GM12878 (cell line): ENCODE measurements around the gene AKNA. TPM values are rescaled to one million over a fixed set of nuclear protein-coding genes. Genes with fewer than 3 reads are reported as not detected.

Experiments
- ATAC-seq: fragments of 200-7000 bp; cut with Tn5 transposase; 3 replicates; pipeline ENCODE4 v1.9.1; 2020; ENCODE audit warnings: mild to moderate bottlenecking, moderate library complexity
- BruUV-seq: library from RNA; stranded (reverse); fragments of 400-500 nt; replicated peaks from 2 replicates; lab custom pipeline; 2021; lab: Mats Ljungman, UMichigan
- CTCF ChIA-PET: fragments of 300-600 bp; sonication (Branson Sonifier 250); formaldehyde crosslinking; extraction: SDS; loops from one replicate; lab custom pipeline; 2021; ENCODE audit warnings: inconsistent platforms; lab: Yijun Ruan, JAX
- POLR2A ChIA-PET: fragments of 350-600 bp; formaldehyde crosslinking; extraction: SDS; loops from one replicate; lab custom pipeline; 2021; ENCODE audit warnings: inconsistent platforms; lab: Charles Lee
- RAD21 ChIA-PET: fragments of 300-600 bp; sonication (Branson Sonifier 250); formaldehyde crosslinking; loops from one replicate; lab custom pipeline; 2023; ENCODE audit warnings: antibody characterized with exemption; ENCODE audit not compliant: unreplicated experiment; lab: Charles Lee
- SMC1A ChIA-PET: fragments of 300-600 bp; sonication (Branson Sonifier 250); formaldehyde crosslinking; loops from one replicate; lab custom pipeline; 2023; ENCODE audit not compliant: unreplicated experiment, uncharacterized antibody; lab: Charles Lee
- DNase-seq: peaks from one replicate; pipeline ENCODE4 v3.0.0-alpha.2; 2011; ENCODE audit warnings: low read depth, low spot score
- FAIRE-seq: peaks from 3 replicates; lab custom pipeline; 2011; peaks lifted over from hg19 to GRCh38; lab: Jason Lieb, UNC
- H2AFZ ChIP-seq: 2 replicates; pipeline ENCODE4 v1.6.0; 2011; ENCODE audit warnings: low read depth, low read length, control low read depth; ENCODE audit not compliant: control insufficient read depth
- H3K27ac ChIP-seq: 2 replicates; pipeline ENCODE4 v1.5.1; 2011; ENCODE audit warnings: control low read depth; ENCODE audit not compliant: control insufficient read depth, insufficient read depth
- H3K27me3 ChIP-seq, 2 experiments: replicated peaks in 1 of 2; 2 replicates each; pipeline versions ENCODE4 v1.6.0 to v1.6.1; 2011; ENCODE audit warnings: low read length in 1 of 2; ENCODE audit not compliant: control insufficient read depth in 2 of 2, insufficient read depth in 2 of 2
- H3K36me3 ChIP-seq, 2 experiments: 2 replicates each; pipeline ENCODE4 v1.5.1; 2011; ENCODE audit warnings: low read length in 1 of 2; ENCODE audit not compliant: control insufficient read depth in 2 of 2, insufficient read depth in 2 of 2
- H3K4me1 ChIP-seq: 2 replicates; pipeline ENCODE4 v1.6.1; 2011; ENCODE audit warnings: mild to moderate bottlenecking, low read length, moderate library complexity, mixed read lengths; ENCODE audit not compliant: control insufficient read depth, insufficient read depth
- H3K4me2 ChIP-seq: 2 replicates; pipeline ENCODE4 v1.6.0; 2011; ENCODE audit warnings: control low read depth; ENCODE audit not compliant: control insufficient read depth, insufficient read depth
- H3K4me3 ChIP-seq: fragments of 200-600 bp; sonication (generic); 2 replicates; pipeline ENCODE4 v1.5.1; 2016
- H3K79me2 ChIP-seq: 2 replicates; pipeline ENCODE4 v1.6.0; 2011; ENCODE audit warnings: low read length; ENCODE audit not compliant: control insufficient read depth, insufficient read depth
- H3K9ac ChIP-seq: 2 replicates; pipeline ENCODE4 v1.8.0; 2011; ENCODE audit warnings: low read length, control low read depth, mixed read lengths; ENCODE audit not compliant: control insufficient read depth, insufficient read depth
- H3K9me3 ChIP-seq: replicated peaks from 3 replicates; pipeline ENCODE4 v1.5.1; 2011; ENCODE audit warnings: mild to moderate bottlenecking, low read length; ENCODE audit not compliant: control insufficient read depth, insufficient read depth
- H4K20me1 ChIP-seq: 2 replicates; pipeline ENCODE4 v1.6.0; 2011; ENCODE audit not compliant: control insufficient read depth, insufficient read depth
- CHD1 ChIP-seq: IDR thresholded peaks from 2 replicates; pipeline ENCODE4 v1.6.1; 2012; ENCODE audit warnings: low read depth, low read length, improper control_type of control experiment
- CHD2 ChIP-seq: IDR thresholded peaks from 2 replicates; pipeline ENCODE4 v1.6.1; 2011; ENCODE audit warnings: low read depth, low read length, improper control_type of control experiment, borderline replicate concordance
- DPF2 ChIP-seq: fragments of 450-650 bp; IDR thresholded peaks from 2 replicates; pipeline ENCODE4 v1.6.1; 2017; ENCODE audit warnings: mild to moderate bottlenecking
- KLF5 ChIP-seq: fragments of 450-650 bp; IDR thresholded peaks from 2 replicates; pipeline ENCODE4 v1.6.1; 2014; ENCODE audit warnings: mild to moderate bottlenecking; ENCODE audit not compliant: partially characterized antibody
- MEF2B ChIP-seq: fragments of 450-650 bp; IDR thresholded peaks from 2 replicates; pipeline ENCODE4 v1.6.1; 2018; ENCODE audit warnings: mild to moderate bottlenecking, moderate library complexity; ENCODE audit not compliant: partially characterized antibody, poor library complexity, severe bottlenecking
- SREBF1 ChIP-seq: IDR thresholded peaks from 2 replicates; pipeline ENCODE4 v1.6.1; 2012; ENCODE audit warnings: mild to moderate bottlenecking, low read length
- STAT1 ChIP-seq: fragments of 450-650 bp; conservative IDR thresholded peaks from 2 replicates; pipeline ENCODE4 v1.6.1; 2014; ENCODE audit warnings: antibody characterized with exemption, mild to moderate bottlenecking
- TCF12 ChIP-seq: IDR thresholded peaks from 2 replicates; pipeline ENCODE4 v1.6.1; 2011; ENCODE audit warnings: low read depth, mild to moderate bottlenecking, low read length
- TCF3 ChIP-seq: IDR thresholded peaks from 2 replicates; pipeline ENCODE4 v1.6.1; 2012; ENCODE audit warnings: low read depth, mild to moderate bottlenecking, low read length, borderline replicate concordance; ENCODE audit not compliant: insufficient read depth
- WGBS: methylation state at CpG from one replicate; pipeline ENCODE4 v1.1.6; 2016; ENCODE audit warnings: low lambda C conversion rate; ENCODE audit not compliant: insufficient replicate concordance, insufficient coverage; ENCODE audit errors: missing lambda C conversion rate; 5-methylcytosine and 5-hydroxymethylcytosine counted together
- in situ Hi-C: fragments of 300-500 bp; cut with MboI; formaldehyde crosslinking; loops from 9 replicates; pipeline ENCODE4 v1.14.3; 2018; ENCODE audit warnings: mixed read lengths
- intact Hi-C: fragments of 100-400 bp; cut with micrococcal nuclease; formaldehyde crosslinking; loops from one replicate; pipeline ENCODE4 v1.14.2; 2022; ENCODE audit not compliant: unreplicated experiment
- polyA plus RNA-seq, 11 experiments: library from polyadenylated mRNA; depleted of rRNA in 4 of 11; unstranded in 6 of 11; stranded (reverse) in 5 of 11; fragments of >200 nt; fragmentation: Nextera tagmentation in 4 of 11; fragmentation: Illumina TruSeq in 1 of 11; extraction: Ambion mirVana in 4 of 11; extraction: Trizol in 1 of 11; gene quantifications; 1 replicate in 1 of 11; 2 replicates in 10 of 11; pipeline versions ENCODE4 v1.2.1 to v1.2.3, GENCODE V29; 2011 to 2016; ENCODE audit warnings: inconsistent platforms in 2 of 11, missing spikeins in 2 of 11, low read depth in 1 of 11
- total RNA-seq, 4 experiments: library from RNA; depleted of rRNA in 3 of 4; stranded (reverse); fragments of >200 nt in 3 of 4; fragmentation: Illumina TruSeq in 1 of 4; extraction: Trizol in 1 of 4; gene quantifications; 2 replicates each; pipeline versions ENCODE4 v1.2.1 to v1.2.3, GENCODE V29; 2013 to 2021
- TF ChIP-seq, protein P1 (sequence below): fragments of 450-650 bp; IDR thresholded peaks from 2 replicates; pipeline ENCODE4 v1.6.1; 2016; ENCODE audit warnings: mild to moderate bottlenecking
- TF ChIP-seq, protein P2 (sequence below): fragments of 450-650 bp; IDR thresholded peaks from 2 replicates; pipeline ENCODE4 v1.6.1; 2017; ENCODE audit warnings: mild to moderate bottlenecking, low read depth, inconsistent platforms; ENCODE audit not compliant: poor library complexity, severe bottlenecking
- TF ChIP-seq, protein P3 (sequence below): fragments of 450-650 bp; IDR thresholded peaks from 2 replicates; pipeline ENCODE4 v1.6.1; 2014; ENCODE audit warnings: mild to moderate bottlenecking

AKNA gene
- total and polyA plus RNA-seq, 10 of the 15 experiments (the other 5 are each of a cell fraction or from before 2014, with no cell fraction given) = 1.6 to 132 (median 35.3) TPM

DNA sequence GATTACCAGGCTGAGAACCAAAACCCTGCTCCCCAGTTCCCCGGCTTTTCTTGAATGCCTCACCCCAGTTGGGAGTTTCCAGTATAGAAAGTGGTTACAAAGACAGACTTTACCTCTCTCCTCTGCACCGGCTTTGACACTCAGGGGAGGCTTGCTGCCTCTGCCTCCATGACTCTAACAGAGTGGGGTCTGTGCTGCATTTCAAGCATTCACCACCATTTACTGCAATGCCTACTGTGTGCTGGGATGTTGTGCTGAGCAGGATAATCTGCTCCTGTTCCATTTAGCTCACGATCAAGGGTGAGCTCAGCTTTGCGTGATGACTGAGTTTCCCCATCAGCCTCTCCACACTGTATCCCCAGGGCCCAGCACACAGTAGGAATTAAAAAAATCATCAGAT lies 39.9 kb upstream of the AKNA start:
- Histone ChIP-seq H4K20me1 (no peaks in the 10 kb centered on the region), H3K9me3 (no peaks in the 10 kb centered on the region), H3K27me3 (no peaks in the 10 kb centered on the region), H3K79me2 (no peaks in the 10 kb centered on the region), H3K9ac (no peak overlapping the region), H3K36me3 (no peaks in the 10 kb centered on the region), H3K4me2 (no peak overlapping the region), H3K4me3 (no peak overlapping the region), H3K4me1 (no peaks in the 10 kb centered on the region), H2AFZ (no peak overlapping the region), H3K27ac (no peak overlapping the region)
- intact Hi-C loops (no loop called here), in situ Hi-C loops (no loop called here)
- DNase-seq (no peak), ATAC-seq (no peak), FAIRE-seq (no peak)
- ChIA-PET SMC1A (interaction anchor here (0.9 to 1.3 kb wide), 3 partner anchors 9 to 70 kb away, joined by 3 to 4 read pairs (median 4); no protein-coding TSS in a partner anchor), RAD21 (no interaction called here), POLR2A (interaction anchor here (1.1 kb wide), 1 partner anchor 227 kb away, joined by 3 read pairs; no protein-coding TSS in a partner anchor), CTCF (interaction anchor here (1.1 to 1.2 kb wide), 3 partner anchors 9 to 165 kb away, joined by 3 read pairs; no protein-coding TSS in a partner anchor)
- TF ChIP-seq CHD1 (no peak), MEF2B (no peak), TCF12 (no peak), STAT1 (no peak), TCF3 (no peak), SREBF1 (no peak), DPF2 (no peak), KLF5 (no peak), CHD2 (no peak)
- TF ChIP-seq, protein P1, sequence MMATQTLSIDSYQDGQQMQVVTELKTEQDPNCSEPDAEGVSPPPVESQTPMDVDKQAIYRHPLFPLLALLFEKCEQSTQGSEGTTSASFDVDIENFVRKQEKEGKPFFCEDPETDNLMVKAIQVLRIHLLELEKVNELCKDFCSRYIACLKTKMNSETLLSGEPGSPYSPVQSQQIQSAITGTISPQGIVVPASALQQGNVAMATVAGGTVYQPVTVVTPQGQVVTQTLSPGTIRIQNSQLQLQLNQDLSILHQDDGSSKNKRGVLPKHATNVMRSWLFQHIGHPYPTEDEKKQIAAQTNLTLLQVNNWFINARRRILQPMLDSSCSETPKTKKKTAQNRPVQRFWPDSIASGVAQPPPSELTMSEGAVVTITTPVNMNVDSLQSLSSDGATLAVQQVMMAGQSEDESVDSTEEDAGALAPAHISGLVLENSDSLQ = no peak
- TF ChIP-seq, protein P2, sequence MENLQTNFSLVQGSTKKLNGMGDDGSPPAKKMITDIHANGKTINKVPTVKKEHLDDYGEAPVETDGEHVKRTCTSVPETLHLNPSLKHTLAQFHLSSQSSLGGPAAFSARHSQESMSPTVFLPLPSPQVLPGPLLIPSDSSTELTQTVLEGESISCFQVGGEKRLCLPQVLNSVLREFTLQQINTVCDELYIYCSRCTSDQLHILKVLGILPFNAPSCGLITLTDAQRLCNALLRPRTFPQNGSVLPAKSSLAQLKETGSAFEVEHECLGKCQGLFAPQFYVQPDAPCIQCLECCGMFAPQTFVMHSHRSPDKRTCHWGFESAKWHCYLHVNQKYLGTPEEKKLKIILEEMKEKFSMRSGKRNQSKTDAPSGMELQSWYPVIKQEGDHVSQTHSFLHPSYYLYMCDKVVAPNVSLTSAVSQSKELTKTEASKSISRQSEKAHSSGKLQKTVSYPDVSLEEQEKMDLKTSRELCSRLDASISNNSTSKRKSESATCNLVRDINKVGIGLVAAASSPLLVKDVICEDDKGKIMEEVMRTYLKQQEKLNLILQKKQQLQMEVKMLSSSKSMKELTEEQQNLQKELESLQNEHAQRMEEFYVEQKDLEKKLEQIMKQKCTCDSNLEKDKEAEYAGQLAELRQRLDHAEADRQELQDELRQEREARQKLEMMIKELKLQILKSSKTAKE = no peak
- TF ChIP-seq, protein P3, sequence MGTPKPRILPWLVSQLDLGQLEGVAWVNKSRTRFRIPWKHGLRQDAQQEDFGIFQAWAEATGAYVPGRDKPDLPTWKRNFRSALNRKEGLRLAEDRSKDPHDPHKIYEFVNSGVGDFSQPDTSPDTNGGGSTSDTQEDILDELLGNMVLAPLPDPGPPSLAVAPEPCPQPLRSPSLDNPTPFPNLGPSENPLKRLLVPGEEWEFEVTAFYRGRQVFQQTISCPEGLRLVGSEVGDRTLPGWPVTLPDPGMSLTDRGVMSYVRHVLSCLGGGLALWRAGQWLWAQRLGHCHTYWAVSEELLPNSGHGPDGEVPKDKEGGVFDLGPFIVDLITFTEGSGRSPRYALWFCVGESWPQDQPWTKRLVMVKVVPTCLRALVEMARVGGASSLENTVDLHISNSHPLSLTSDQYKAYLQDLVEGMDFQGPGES = no peak
- WGBS = 54% methylated on average over 4 of the region's 4 CpGs
- BruUV-seq = no TSS peak
